HepG2 (cell line): ENCODE results near the gene MDP1. TPM values are rescaled to one million over a fixed set of nuclear protein-coding genes. Genes with fewer than 3 reads are reported as not detected.
A peak's percentile ranks its signal among the peaks of the same experiment; 100 is the strongest.

ENCODE experiments used
- FOXK2 ChIP-seq: fragments of 450-650 bp; IDR thresholded peaks from 2 replicates; pipeline ENCODE4 v1.6.1; 2016
- HNF4G ChIP-seq, 2 experiments: sonication (generic) in 1 of 2; formaldehyde crosslinking in 1 of 2; IDR thresholded peaks; 2 replicates each; pipeline versions ENCODE4 v1.4.0 to v1.6.1; 2011 to 2020; ENCODE audit warnings: borderline replicate concordance in 2 of 2, low read depth in 2 of 2, mild to moderate bottlenecking in 2 of 2, low read length in 1 of 2, missing genetic modification reagents in 1 of 2, moderate library complexity in 1 of 2
- MAF1 ChIP-seq: sonication (generic); formaldehyde crosslinking; IDR thresholded peaks from 2 replicates; pipeline ENCODE4 v1.5.0; 2020; ENCODE audit warnings: missing genetic modification reagents, borderline replicate concordance
- MTF2 ChIP-seq: sonication (generic); formaldehyde crosslinking; IDR thresholded peaks from 2 replicates; pipeline ENCODE4 v1.5.0; 2020; ENCODE audit warnings: missing genetic modification reagents, borderline replicate concordance
- SMAD3 ChIP-seq: sonication (generic); formaldehyde crosslinking; IDR thresholded peaks from 2 replicates; pipeline ENCODE4 v1.4.0; 2020; ENCODE audit warnings: missing genetic modification reagents
- SP140L ChIP-seq: sonication (generic); formaldehyde crosslinking; IDR thresholded peaks from 2 replicates; pipeline ENCODE4 v1.4.0; 2020; ENCODE audit warnings: missing genetic modification reagents, borderline replicate concordance
- STAT5B ChIP-seq: sonication (generic); formaldehyde crosslinking; IDR thresholded peaks from 2 replicates; pipeline ENCODE4 v1.4.0; 2020; ENCODE audit warnings: missing genetic modification reagents
- TSC22D2 ChIP-seq: sonication (generic); formaldehyde crosslinking; IDR thresholded peaks from 2 replicates; pipeline ENCODE4 v1.5.1; 2020; ENCODE audit warnings: missing genetic modification reagents, mild to moderate bottlenecking, borderline replicate concordance
- ZBTB1 ChIP-seq: sonication (generic); formaldehyde crosslinking; IDR thresholded peaks from 2 replicates; pipeline ENCODE4 v1.4.0; 2020; ENCODE audit warnings: missing genetic modification reagents, borderline replicate concordance
- ZNF468 ChIP-seq: sonication (generic); formaldehyde crosslinking; IDR thresholded peaks from 2 replicates; pipeline ENCODE4 v1.8.0; 2022; ENCODE audit warnings: mild to moderate bottlenecking, moderate library complexity, missing genetic modification reagents
- ZNF616 ChIP-seq: sonication (generic); formaldehyde crosslinking; IDR thresholded peaks from 2 replicates; pipeline ENCODE4 v1.5.0; 2020; ENCODE audit warnings: low read depth, mild to moderate bottlenecking, missing genetic modification reagents
- ZNF674 ChIP-seq: sonication (generic); formaldehyde crosslinking; IDR thresholded peaks from 2 replicates; pipeline ENCODE4 v1.5.0; 2020; ENCODE audit warnings: low read depth, mild to moderate bottlenecking, missing genetic modification reagents
- ZNF782 ChIP-seq: sonication (generic); formaldehyde crosslinking; IDR thresholded peaks from 2 replicates; pipeline ENCODE4 v1.4.0; 2020; ENCODE audit warnings: missing genetic modification reagents, mild to moderate bottlenecking, borderline replicate concordance
- polyA plus RNA-seq, 8 experiments: library from polyadenylated mRNA; depleted of rRNA in 3 of 8; stranded (reverse) in 7 of 8; unstranded in 1 of 8; fragments of >200 nt; fragmentation: Illumina TruSeq in 4 of 8; extraction: Trizol in 4 of 8; gene quantifications; 2 replicates each; pipeline versions ENCODE4 v1.2.1 to v1.2.3, GENCODE V29; 2011 to 2016; ENCODE audit warnings: low read depth in 4 of 8, missing spikeins in 1 of 8, mixed read lengths in 1 of 8; ENCODE audit not compliant: insufficient read depth in 1 of 8
- total RNA-seq, 5 experiments: library from RNA; depleted of rRNA; stranded (reverse); fragments of >200 nt; fragmentation: Illumina TruSeq; extraction: Trizol; gene quantifications; 2 replicates each; pipeline ENCODE4 v1.2.3, GENCODE V29; 2016; ENCODE audit warnings: low read depth in 1 of 5
- TF ChIP-seq, protein P1 (sequence below): sonication (generic); formaldehyde crosslinking; IDR thresholded peaks from 2 replicates; pipeline ENCODE4 v1.9.0; 2021; ENCODE audit warnings: missing genetic modification reagents, borderline replicate concordance
- TF ChIP-seq, protein P2 (sequence below): sonication (generic); formaldehyde crosslinking; IDR thresholded peaks from 2 replicates; pipeline ENCODE4 v1.4.0; 2020; ENCODE audit warnings: missing genetic modification reagents
- TF ChIP-seq, protein P3 (sequence below), 2 experiments: fragments of 450-650 bp in 1 of 2; sonication (generic) in 1 of 2; formaldehyde crosslinking; IDR thresholded peaks; 2 replicates each; pipeline versions ENCODE4 v1.5.0 to v1.8.0; 2020 to 2022; ENCODE audit warnings: mild to moderate bottlenecking in 1 of 2, missing genetic modification reagents in 1 of 2
- TF ChIP-seq, protein P4 (sequence below), 2 experiments: sonication (generic) in 1 of 2; formaldehyde crosslinking in 1 of 2; IDR thresholded peaks; 2 replicates each; pipeline versions ENCODE4 v1.6.1 to v1.9.0; 2014 to 2022; ENCODE audit warnings: antibody characterized with exemption in 1 of 2, borderline replicate concordance in 1 of 2, inconsistent platforms in 1 of 2, low read depth in 1 of 2, missing genetic modification reagents in 1 of 2

The MDP1 gene
- total and polyA plus RNA-seq, 2 of the 13 experiments (the other 11 are each of a cell fraction or from before 2014, with no cell fraction given), result 44.1 to 48.7 TPM

DNA sequence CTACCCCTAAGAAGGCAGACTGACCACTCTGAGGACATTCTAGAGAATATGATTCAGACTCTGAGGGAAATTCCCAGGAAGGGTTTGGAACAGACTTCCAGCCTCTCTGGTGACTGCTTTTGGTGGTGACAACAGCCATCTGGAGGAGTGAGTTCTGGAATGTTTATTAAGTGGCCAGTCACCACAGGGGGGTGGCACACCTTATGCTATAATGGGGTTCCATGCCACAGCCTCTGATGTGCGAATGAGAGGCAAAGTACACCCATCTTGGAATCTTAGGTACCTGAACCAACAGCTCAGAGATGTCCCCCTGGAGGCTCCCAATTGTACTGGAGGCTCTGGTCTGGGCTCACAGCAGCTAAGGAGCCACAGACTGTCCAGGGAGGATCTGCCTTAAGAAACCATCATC, 36.0 kb upstream of the MDP1 start (continued):
- TF ChIP-seq HNF4G (IDR thresholded peaks at IDR 0.05; ENCODE audit: borderline replicate concordance, low read depth, low read length), result no peak
- TF ChIP-seq HNF4G (CRISPR knock-in tag; IDR thresholded peaks at IDR 0.05; ENCODE audit: borderline replicate concordance, low read depth), result no peak
- TF ChIP-seq MTF2 (CRISPR knock-in tag), result peak; percentile 45; the same call in 1 of the 2 replicates
- TF ChIP-seq ZNF468 (CRISPR knock-in tag), result no peak
- no peak for TF ChIP-seq SP140L (CRISPR knock-in tag)
- TF ChIP-seq TSC22D2, result no peak
- TF ChIP-seq, protein P1, sequence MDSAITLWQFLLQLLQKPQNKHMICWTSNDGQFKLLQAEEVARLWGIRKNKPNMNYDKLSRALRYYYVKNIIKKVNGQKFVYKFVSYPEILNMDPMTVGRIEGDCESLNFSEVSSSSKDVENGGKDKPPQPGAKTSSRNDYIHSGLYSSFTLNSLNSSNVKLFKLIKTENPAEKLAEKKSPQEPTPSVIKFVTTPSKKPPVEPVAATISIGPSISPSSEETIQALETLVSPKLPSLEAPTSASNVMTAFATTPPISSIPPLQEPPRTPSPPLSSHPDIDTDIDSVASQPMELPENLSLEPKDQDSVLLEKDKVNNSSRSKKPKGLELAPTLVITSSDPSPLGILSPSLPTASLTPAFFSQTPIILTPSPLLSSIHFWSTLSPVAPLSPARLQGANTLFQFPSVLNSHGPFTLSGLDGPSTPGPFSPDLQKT (CRISPR knock-in tag), result no peak
- TF ChIP-seq, protein P2, sequence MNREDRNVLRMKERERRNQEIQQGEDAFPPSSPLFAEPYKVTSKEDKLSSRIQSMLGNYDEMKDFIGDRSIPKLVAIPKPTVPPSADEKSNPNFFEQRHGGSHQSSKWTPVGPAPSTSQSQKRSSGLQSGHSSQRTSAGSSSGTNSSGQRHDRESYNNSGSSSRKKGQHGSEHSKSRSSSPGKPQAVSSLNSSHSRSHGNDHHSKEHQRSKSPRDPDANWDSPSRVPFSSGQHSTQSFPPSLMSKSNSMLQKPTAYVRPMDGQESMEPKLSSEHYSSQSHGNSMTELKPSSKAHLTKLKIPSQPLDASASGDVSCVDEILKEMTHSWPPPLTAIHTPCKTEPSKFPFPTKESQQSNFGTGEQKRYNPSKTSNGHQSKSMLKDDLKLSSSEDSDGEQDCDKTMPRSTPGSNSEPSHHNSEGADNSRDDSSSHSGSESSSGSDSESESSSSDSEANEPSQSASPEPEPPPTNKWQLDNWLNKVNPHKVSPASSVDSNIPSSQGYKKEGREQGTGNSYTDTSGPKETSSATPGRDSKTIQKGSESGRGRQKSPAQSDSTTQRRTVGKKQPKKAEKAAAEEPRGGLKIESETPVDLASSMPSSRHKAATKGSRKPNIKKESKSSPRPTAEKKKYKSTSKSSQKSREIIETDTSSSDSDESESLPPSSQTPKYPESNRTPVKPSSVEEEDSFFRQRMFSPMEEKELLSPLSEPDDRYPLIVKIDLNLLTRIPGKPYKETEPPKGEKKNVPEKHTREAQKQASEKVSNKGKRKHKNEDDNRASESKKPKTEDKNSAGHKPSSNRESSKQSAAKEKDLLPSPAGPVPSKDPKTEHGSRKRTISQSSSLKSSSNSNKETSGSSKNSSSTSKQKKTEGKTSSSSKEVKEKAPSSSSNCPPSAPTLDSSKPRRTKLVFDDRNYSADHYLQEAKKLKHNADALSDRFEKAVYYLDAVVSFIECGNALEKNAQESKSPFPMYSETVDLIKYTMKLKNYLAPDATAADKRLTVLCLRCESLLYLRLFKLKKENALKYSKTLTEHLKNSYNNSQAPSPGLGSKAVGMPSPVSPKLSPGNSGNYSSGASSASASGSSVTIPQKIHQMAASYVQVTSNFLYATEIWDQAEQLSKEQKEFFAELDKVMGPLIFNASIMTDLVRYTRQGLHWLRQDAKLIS (CRISPR knock-in tag), result 0 out of 2 replicates have a peak, but pooled peaks have one; percentile 25
- TF ChIP-seq MAF1 (CRISPR knock-in tag), result no peak
- no peak for TF ChIP-seq SMAD3 (CRISPR knock-in tag)
- TF ChIP-seq ZNF616 (CRISPR knock-in tag), result no peak
- TF ChIP-seq FOXK2, result no peak
- TF ChIP-seq ZNF674 (CRISPR knock-in tag), result no peak
- no peak for TF ChIP-seq STAT5B
- TF ChIP-seq, protein P3, sequence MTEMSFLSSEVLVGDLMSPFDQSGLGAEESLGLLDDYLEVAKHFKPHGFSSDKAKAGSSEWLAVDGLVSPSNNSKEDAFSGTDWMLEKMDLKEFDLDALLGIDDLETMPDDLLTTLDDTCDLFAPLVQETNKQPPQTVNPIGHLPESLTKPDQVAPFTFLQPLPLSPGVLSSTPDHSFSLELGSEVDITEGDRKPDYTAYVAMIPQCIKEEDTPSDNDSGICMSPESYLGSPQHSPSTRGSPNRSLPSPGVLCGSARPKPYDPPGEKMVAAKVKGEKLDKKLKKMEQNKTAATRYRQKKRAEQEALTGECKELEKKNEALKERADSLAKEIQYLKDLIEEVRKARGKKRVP (CRISPR knock-in tag; IDR thresholded peaks at IDR 0.05), result no peak
- TF ChIP-seq, protein P4, sequence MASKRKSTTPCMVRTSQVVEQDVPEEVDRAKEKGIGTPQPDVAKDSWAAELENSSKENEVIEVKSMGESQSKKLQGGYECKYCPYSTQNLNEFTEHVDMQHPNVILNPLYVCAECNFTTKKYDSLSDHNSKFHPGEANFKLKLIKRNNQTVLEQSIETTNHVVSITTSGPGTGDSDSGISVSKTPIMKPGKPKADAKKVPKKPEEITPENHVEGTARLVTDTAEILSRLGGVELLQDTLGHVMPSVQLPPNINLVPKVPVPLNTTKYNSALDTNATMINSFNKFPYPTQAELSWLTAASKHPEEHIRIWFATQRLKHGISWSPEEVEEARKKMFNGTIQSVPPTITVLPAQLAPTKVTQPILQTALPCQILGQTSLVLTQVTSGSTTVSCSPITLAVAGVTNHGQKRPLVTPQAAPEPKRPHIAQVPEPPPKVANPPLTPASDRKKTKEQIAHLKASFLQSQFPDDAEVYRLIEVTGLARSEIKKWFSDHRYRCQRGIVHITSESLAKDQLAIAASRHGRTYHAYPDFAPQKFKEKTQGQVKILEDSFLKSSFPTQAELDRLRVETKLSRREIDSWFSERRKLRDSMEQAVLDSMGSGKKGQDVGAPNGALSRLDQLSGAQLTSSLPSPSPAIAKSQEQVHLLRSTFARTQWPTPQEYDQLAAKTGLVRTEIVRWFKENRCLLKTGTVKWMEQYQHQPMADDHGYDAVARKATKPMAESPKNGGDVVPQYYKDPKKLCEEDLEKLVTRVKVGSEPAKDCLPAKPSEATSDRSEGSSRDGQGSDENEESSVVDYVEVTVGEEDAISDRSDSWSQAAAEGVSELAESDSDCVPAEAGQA (IDR thresholded peaks at IDR 0.05; ENCODE audit: low read depth), result no peak
- TF ChIP-seq, protein P4 (CRISPR knock-in tag; IDR thresholded peaks at IDR 0.05; ENCODE audit: borderline replicate concordance), result no peak
- TF ChIP-seq ZNF782, result no peak
- 0 out of 2 replicates have a peak, but pooled peaks have one; percentile 40 for TF ChIP-seq ZBTB1 (CRISPR knock-in tag)
